ENCODE measurements around the gene ZMAT5. TPM values are rescaled to one million over a fixed set of nuclear protein-coding genes. Genes with fewer than 3 reads are reported as not detected.

The ZMAT5 gene
- polyA plus RNA-seq, 12 donors, result 14.5 to 19.4 (median 17.0) TPM; not detected in 2

- no peak for DNase-seq
Measured at GRCh38 chr22:29712119-29712518, 54.7 kb downstream of the ZMAT5 start.

- DNase-seq, result no peak
Measured at GRCh38 chr22:29710922-29711593, 55.7 kb downstream of the ZMAT5 start.

- DNase-seq, result no peak
Measured at GRCh38 chr22:29710193-29710592, 56.6 kb downstream of the ZMAT5 start.

- DNase-seq, result no peak
Measured at GRCh38 chr22:29707471-29707870, 59.3 kb downstream of the ZMAT5 start.

GRCh38 chr22:29707010-29707409, 59.8 kb downstream of the ZMAT5 start:
- no peak for DNase-seq

GRCh38 chr22:29706486-29706885, 60.3 kb downstream of the ZMAT5 start:
- no peak for DNase-seq

- DNase-seq, result no peak
Measured at GRCh38 chr22:29705651-29706050, 61.2 kb downstream of the ZMAT5 start.

GRCh38 chr22:29704528-29705285, 62.1 kb downstream of the ZMAT5 start:
- no peak for DNase-seq

GRCh38 chr22:29703569-29704195, 63.1 kb downstream of the ZMAT5 start:
- DNase-seq, result no peak

GRCh38 chr22:29702931-29703501, 63.8 kb downstream of the ZMAT5 start:
- DNase-seq, result no peak

GRCh38 chr22:29702000-29702930, 64.5 kb downstream of the ZMAT5 start:
- no peak for DNase-seq

GRCh38 chr22:29701155-29701999, 65.4 kb downstream of the ZMAT5 start:
- DNase-seq, result no peak

- DNase-seq, result no peak
Measured at GRCh38 chr22:29700900-29701154, 66.0 kb downstream of the ZMAT5 start.

GRCh38 chr22:29700206-29700899, 66.5 kb downstream of the ZMAT5 start:
- no peak for DNase-seq

- no peak for DNase-seq
Measured at GRCh38 chr22:29697853-29698598, 68.8 kb downstream of the ZMAT5 start.

GRCh38 chr22:29695129-29695926, 71.5 kb downstream of the ZMAT5 start:
- no peak for DNase-seq

GRCh38 chr22:29693671-29694070, 73.1 kb downstream of the ZMAT5 start:
- DNase-seq, result no peak

- DNase-seq, result no peak
Measured at GRCh38 chr22:29693161-29693560, 73.6 kb downstream of the ZMAT5 start.

- DNase-seq, result no peak
Measured at GRCh38 chr22:29692327-29692640, 74.5 kb downstream of the ZMAT5 start.
